IPS-18a (cell line): ENCODE measurements around the gene BAIAP2.

Experiments used
- H3K27ac ChIP-seq: one replicate; pipeline ENCODE4 v1.5.1; 2013; ENCODE audit warnings: low read length
- H3K27me3 ChIP-seq: one replicate; pipeline ENCODE4 v1.6.1; 2013; ENCODE audit warnings: mild to moderate bottlenecking, low read length; ENCODE audit not compliant: control insufficient read depth, insufficient read depth
- H3K36me3 ChIP-seq: one replicate; pipeline ENCODE4 v1.6.1; 2013; ENCODE audit warnings: low read depth, low read length; ENCODE audit not compliant: control insufficient read depth
- H3K4me1 ChIP-seq: one replicate; pipeline ENCODE4 v1.6.1; 2013; ENCODE audit warnings: low read depth, low read length; ENCODE audit not compliant: control insufficient read depth
- H3K4me3 ChIP-seq: one replicate; pipeline ENCODE4 v1.5.1; 2013; ENCODE audit warnings: low read length
- H3K9ac ChIP-seq: one replicate; pipeline ENCODE4 v1.6.1; 2013; ENCODE audit warnings: mild to moderate bottlenecking, low read length, moderate library complexity
- H3K9me3 ChIP-seq: one replicate; pipeline ENCODE4 v1.6.1; 2013; ENCODE audit warnings: low read depth, low read length; ENCODE audit not compliant: control insufficient read depth

Gene BAIAP2

DNA sequence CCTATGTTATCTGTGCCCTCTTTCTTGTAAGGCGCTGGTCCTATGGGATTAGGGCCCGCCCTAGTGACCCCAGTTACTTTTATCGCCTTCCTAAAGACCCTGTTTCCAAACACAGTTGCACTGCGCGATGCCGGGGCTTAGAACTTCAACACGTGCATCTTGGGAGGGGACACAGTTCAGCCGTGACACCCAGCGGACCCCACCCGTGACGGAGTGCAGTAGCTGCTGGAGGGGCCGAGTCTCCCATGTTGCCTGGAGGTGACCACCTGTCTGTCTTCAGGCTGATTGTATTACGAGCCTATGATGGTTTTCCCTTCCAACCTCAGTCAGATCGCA is 9.4 kb downstream of the BAIAP2 start:
- H3K4me3 ChIP-seq: no peak overlapping the region
- no peaks in the 10 kb centered on the region for H3K27me3 ChIP-seq
- no peaks in the 10 kb centered on the region for H3K4me1 ChIP-seq
- H3K9me3 ChIP-seq: no peaks in the 10 kb centered on the region
- H3K36me3 ChIP-seq: no peaks in the 10 kb centered on the region
- H3K9ac ChIP-seq: no peak overlapping the region
- H3K27ac ChIP-seq: no peak overlapping the region

DNA sequence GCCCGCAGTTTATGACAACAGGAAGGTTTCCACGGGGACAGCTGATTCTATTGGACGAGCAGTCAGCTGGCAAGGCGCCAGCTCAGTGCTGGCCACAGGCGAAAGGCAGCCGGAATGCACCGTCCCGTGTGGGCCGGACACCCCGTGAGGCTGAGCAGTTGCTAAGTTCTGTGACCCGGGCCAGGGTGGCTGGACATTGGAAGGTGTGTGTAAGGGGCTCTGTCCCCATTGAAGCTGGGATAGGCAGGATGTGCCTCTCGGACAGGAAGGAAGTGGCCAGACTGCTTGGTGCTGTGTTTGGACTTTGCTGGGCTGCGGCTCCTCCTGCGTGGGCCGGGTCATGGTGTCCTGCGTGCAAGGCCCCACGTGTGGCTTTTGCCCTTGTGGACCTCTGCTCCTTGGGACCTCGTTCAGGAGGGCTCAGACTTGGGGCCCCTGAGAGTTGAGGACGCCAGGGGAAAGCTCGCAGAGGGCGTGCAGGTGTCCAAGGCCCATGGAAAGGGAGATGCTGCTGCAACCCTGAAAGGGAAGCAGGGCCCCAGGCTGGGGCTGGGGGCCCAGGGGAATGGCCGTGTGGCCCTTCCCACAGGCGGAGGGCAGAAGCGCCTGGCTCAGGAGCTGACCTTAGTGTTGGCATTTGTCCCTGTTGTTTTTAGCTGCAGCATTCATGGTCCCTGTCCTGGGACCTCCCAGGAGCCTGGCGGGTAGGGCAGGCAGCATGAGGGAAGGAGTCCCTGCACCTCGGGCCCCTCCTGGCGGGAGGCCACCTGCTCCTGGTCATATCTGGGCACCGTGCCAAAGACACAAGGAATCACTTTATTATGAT is 10.0 kb downstream of the BAIAP2 start:
- Histone ChIP-seq H3K9ac (no peak overlapping the region), H3K9me3 (no peaks in the 10 kb centered on the region), H3K27me3 (no peaks in the 10 kb centered on the region), H3K36me3 (no peaks in the 10 kb centered on the region), H3K4me3 (no peak overlapping the region), H3K27ac (no peak overlapping the region), H3K4me1 (no peaks in the 10 kb centered on the region)

DNA sequence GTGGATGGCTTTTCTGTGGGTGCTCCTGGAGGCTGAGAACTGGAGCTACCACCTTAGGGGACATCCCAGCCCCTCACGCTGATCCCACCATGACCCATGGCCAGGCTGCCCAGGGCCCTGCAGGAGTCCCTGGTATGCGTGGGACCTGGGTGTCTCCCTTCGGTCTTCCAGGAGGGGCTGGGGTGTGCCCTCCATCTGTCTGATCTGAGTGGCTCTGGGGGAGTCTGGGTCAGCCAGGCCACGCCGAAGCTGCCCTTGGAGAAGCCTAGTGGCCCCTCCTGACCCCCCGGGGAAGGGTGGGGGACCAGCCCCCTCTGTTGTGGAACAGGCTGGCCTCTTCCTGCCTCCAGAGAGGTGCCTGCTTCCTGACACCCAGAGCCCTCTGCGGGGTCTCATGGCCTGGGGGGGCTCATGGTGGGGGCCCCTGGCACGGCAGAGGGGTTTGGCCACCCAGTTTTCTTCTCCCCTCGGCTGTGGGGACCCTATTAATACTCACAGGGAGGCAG is 10.7 kb downstream of the BAIAP2 start:
- Histone ChIP-seq H3K4me1 (no peaks in the 10 kb centered on the region), H3K36me3 (no peaks in the 10 kb centered on the region), H3K27ac (no peak overlapping the region), H3K9ac (no peak overlapping the region), H3K27me3 (no peaks in the 10 kb centered on the region), H3K9me3 (no peaks in the 10 kb centered on the region), H3K4me3 (no peak overlapping the region)

DNA sequence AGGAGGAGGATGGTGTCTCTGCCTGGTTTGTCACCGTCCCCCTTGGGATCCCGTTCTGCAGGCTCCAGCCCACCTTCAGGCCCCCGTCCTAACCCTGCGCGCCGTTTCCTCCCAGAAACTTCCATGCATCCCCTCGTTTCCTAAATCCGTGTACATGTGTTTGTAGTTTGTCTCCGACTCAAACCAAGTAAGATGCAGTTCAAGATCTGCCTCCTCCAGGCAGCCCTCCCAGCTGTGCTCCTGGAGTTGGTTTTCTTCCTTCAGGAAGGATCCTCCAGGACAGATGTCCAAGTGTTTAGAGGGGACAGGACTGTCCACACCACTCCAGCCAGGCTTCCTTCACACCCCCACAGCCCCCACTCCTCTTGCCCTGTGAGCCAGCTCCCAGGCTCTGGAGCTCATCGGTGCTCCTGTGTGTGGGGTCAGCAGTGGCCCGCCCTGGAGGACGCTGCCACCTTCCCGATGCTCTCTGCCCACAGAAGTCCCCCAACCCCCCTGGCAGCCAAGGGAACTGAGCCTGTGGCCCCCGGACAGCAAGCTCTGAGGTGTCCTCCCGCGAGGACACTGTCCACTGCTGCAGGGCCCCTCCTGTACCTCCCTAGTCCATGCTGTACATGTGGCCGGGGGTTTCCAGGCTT is 11.3 kb downstream of the BAIAP2 start:
- Histone ChIP-seq H3K9me3 (no peaks in the 10 kb centered on the region), H3K4me1 (no peaks in the 10 kb centered on the region), H3K9ac (no peak overlapping the region), H3K27me3 (no peaks in the 10 kb centered on the region), H3K4me3 (no peak overlapping the region), H3K36me3 (no peaks in the 10 kb centered on the region), H3K27ac (no peak overlapping the region)

DNA sequence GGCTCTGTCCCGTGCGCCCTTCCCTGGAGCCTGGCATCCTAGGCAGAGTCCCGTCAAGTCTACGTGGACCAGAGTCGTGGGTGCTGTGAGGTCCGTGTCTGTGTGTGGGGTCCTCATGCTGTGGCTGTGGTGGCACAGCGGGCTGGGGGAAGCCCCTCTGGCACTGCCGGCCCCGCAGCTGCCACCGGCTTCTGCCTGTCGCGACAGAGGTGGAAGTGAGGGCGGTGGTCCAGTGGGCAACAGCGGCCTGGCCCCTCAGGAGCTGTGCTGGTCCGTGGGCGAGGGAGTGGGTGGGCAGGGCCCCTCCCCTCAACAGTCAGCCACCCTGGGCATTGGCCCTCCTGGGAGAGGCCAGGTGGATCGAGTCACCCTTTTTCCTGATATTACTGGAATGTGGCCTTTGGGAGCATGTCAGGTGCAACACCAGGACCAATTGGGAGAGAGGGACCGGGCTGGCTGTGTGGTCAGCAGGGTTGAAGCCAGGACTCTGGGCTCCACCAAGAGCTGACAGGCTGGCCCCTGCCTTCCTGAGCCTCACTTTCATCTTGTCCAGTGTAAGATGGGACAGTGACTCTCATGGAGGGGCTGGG is 11.9 kb downstream of the BAIAP2 start:
- H3K4me3 ChIP-seq: no peak overlapping the region
- H3K36me3 ChIP-seq: no peaks in the 10 kb centered on the region
- H3K9ac ChIP-seq: no peak overlapping the region
- H3K27me3 ChIP-seq: no peaks in the 10 kb centered on the region
- no peaks in the 10 kb centered on the region for H3K9me3 ChIP-seq
- H3K4me1 ChIP-seq: no peaks in the 10 kb centered on the region
- H3K27ac ChIP-seq: no peak overlapping the region

DNA sequence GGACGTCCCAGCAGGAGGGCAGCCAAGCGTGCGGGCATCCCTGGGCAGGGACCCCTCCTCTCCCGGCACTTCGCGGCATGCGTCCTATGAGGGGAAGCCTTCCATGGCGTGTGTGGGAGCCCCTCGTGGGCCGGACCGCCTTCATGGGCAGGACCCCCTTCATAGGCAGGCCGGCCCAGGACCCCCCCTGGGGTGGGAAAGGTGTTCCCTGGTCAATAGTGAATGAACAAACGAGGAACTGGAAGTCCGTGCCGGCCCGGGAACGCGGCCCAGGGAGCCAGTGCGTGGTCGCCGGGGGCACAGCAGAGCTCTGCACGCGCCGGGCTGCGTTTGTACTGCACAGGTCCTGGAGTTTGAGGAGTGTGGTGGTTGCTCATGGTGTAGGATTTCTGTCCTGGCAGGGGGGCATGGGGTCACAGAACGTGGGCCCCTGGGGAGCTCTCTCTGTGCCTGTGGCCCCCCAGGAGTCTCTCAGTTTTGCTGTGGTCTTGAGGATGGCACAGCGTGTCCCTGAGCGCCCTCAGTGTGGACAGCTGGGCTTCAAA is 13.9 kb downstream of the BAIAP2 start:
- H3K4me1 ChIP-seq: no peaks in the 10 kb centered on the region
- H3K36me3 ChIP-seq: no peaks in the 10 kb centered on the region
- H3K9ac ChIP-seq: no peak overlapping the region
- no peak overlapping the region for H3K4me3 ChIP-seq
- H3K9me3 ChIP-seq: no peaks in the 10 kb centered on the region
- no peak overlapping the region for H3K27ac ChIP-seq
- no peaks in the 10 kb centered on the region for H3K27me3 ChIP-seq

DNA sequence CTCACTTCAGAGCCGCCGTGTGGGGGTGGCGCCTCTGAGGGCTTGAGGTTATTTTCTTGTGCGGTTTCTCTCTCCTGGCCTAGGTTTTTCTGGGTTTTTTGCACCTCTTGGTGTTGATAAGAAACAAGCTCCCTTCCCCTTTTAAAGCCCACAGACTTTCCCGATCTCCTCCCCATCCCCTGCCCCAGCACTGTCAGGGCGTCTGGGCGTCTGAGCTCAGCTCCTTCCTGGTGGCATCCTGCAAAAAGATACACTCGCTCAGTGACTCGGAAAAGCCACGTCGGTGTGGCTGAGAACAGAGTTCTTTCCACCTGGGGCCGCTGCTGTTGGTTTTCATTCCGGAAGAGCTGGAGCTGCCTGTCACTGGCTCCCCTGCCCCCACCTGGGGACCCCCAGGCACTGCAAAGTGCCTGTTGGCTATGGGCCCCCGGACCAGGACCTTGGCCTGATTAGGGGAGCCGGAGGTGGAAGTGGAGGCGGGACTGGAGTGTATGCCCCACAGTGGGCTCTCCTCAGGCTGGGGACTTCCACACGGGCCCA is 14.5 kb downstream of the BAIAP2 start:
- H3K4me1 ChIP-seq: no peaks in the 10 kb centered on the region

DNA sequence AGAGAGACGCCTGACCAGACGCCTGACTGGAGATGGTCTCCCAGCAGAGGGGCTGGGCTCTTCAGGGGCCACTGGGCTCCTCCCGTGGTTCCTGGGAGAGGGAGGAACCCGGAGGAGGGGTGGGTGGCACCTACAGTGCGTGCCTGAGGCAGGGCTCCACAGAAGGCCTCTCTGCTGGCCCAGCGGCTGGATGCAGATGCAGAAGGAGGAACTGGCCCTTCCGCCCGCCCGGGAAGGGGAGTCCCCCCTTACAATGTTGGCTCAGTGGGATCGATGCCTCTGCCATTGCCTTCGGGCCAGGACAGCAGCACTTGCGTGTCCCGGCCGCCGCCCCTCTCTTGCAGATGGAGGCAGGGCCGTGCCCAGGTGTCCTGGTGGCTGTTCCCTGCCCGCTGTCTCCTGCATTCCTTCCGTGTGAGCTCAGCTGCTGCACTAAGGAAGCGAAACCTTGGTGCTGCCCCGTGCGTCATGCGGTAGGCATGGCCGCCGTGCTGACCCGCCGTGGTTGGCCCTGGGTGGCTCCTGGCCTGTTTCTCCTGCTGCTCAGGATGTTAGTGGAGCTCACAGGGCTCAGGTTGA is 15.1 kb downstream of the BAIAP2 start:
- Histone ChIP-seq H3K36me3 (no peaks in the 10 kb centered on the region), H3K27ac (no peak overlapping the region), H3K27me3 (no peaks in the 10 kb centered on the region), H3K9me3 (no peaks in the 10 kb centered on the region), H3K4me1 (no peaks in the 10 kb centered on the region), H3K9ac (no peak overlapping the region), H3K4me3 (no peak overlapping the region)

More for the DNA sequence above, 14.5 kb downstream of the BAIAP2 start:
- Histone ChIP-seq H3K9ac (no peak overlapping the region), H3K27me3 (no peaks in the 10 kb centered on the region), H3K9me3 (no peaks in the 10 kb centered on the region), H3K36me3 (no peaks in the 10 kb centered on the region), H3K27ac (no peak overlapping the region), H3K4me3 (no peak overlapping the region)

DNA sequence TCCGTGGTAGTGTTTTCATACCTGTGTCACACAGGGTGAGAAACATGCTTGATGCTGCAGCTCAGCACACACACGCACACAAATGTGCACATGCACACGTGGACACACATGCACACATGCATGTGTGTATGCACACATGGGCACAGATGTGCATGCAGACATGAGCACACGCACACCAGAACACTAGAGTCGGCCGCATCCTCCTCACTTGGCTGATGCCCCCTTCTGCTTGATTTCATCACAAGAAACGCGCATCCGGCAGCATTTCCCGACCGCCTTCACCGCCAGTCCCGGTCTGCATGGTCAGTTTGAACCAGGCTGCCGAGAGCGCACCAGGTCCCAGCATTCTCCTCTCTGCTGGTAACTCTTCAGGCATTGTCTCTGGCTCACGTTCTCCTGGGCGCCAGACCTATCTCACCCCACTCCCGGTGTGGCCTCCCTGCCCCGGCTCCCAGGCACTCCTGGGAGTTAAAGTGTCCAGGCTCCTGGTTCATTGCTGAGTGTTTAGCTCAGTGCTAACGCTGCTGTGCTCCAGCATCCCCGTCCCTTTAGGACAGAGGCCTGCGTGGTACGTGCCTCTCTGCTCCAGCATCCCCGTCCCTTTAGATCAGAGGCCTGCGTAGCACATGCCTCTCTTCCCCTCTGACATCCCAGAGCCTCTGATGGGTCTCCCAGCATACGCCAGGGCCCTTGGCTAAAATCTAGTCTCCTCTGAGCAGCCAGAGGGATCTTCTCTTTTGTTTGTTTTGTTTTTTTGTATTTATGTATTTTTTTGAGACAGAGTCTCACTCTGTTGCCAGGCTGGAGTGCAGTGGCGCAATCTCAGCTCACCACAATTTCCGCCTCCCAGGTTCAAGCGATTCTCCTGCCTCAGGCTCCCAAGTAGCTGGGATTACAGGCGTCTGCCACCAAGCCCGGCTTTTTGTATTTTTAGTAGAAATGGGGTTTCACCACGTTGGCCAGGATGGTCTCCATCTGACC is 16.0 kb downstream of the BAIAP2 start:
- Histone ChIP-seq H3K27me3 (no peaks in the 10 kb centered on the region), H3K4me1 (no peaks in the 10 kb centered on the region), H3K36me3 (no peaks in the 10 kb centered on the region), H3K4me3 (no peak overlapping the region), H3K27ac (no peak overlapping the region), H3K9ac (no peak overlapping the region), H3K9me3 (no peaks in the 10 kb centered on the region)

DNA sequence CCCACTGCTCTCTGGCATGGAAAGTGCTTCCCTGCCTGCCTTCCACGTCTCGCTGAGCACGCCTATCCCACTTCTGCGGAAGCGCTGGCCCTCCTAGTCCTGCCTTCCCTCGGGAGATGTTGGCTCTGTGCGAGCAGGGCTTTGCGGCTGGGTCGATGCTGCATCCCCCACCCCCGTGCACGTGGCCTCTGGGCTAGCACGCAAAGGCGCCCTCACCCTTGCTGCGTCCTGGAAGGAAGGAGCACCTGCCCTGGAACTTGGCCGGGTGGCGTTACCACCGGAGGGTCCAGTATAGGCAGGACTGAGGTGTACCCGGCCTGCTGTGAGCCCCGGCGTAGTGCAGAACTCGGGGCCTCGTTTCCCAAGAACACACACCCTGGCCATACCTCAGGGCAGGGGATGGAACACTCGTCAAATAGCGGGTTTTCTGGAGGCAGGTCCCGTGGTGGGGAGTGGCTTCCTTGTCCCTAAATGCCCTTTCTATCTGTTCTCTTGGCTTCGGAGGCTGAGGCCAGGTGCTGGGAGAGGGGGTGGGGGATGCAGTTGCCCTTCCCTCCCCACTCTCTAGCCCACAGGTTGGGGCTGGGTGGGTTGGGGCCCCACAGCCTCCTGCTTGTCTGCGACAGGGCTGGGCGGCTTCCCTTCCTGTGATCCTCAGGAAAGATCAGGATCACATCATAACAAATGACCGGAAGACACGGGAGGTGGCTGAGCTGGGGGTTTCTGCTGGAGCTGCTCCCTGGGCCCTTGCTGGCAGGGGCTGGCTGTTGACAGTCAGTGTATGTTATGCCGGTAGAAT is 17.4 kb downstream of the BAIAP2 start:
- Histone ChIP-seq H3K9ac (no peak overlapping the region), H3K36me3 (no peaks in the 10 kb centered on the region), H3K27me3 (no peaks in the 10 kb centered on the region), H3K4me3 (no peak overlapping the region), H3K4me1 (no peaks in the 10 kb centered on the region), H3K9me3 (no peaks in the 10 kb centered on the region), H3K27ac (no peak overlapping the region)
